ENCODE measurements around the gene RNASET2.
"Not testable (repeated sequence)": the region's sequence is repeated elsewhere in the genome, so short reads cannot be mapped to it uniquely, and the experiment has no call there.

The RNASET2 gene

GRCh38 chr6:166904101-166904746 lies 52.1 kb downstream of the RNASET2 start:
- H3K9ac ChIP-seq (ENCODE audit: low read depth, low read length) = no peak overlapping the region
- no peaks in the 10 kb centered on the region for H3K4me1 ChIP-seq (ENCODE audit: control insufficient read depth, insufficient read depth, low read length)
- H3K4me2 ChIP-seq (ENCODE audit: low read length) = no peak overlapping the region
- no peak overlapping the region for H3K4me3 ChIP-seq (ENCODE audit: low read length)
- no peaks in the 10 kb centered on the region for H3K36me3 ChIP-seq (ENCODE audit: insufficient read depth, low read length)
- H3K9me3 ChIP-seq (replicated peaks; ENCODE audit: low read length) = no peaks in the 10 kb centered on the region
- H3K27me3 ChIP-seq (ENCODE audit: control insufficient read depth, insufficient read depth, low read length) = peaks cover 19% of the 10 kb centered on the region

- H3K9me3 ChIP-seq (replicated peaks; ENCODE audit: low read length) = no peaks in the 10 kb centered on the region
Observed at GRCh38 chr6:166903500-166903899, 52.9 kb downstream of the RNASET2 start.

GRCh38 chr6:166903027-166903426 lies 53.3 kb downstream of the RNASET2 start:
- Histone ChIP-seq H3K9me3 (replicated peaks; ENCODE audit: low read length) (no peaks in the 10 kb centered on the region), H3K9ac (ENCODE audit: low read depth, low read length) (no peak overlapping the region), H3K4me3 (ENCODE audit: low read length) (no peak overlapping the region), H3K4me2 (ENCODE audit: low read length) (no peak overlapping the region), H3K36me3 (ENCODE audit: insufficient read depth, low read length) (no peaks in the 10 kb centered on the region), H3K4me1 (ENCODE audit: control insufficient read depth, insufficient read depth, low read length) (no peaks in the 10 kb centered on the region), H3K27me3 (ENCODE audit: control insufficient read depth, insufficient read depth, low read length) (peaks cover 19% of the 10 kb centered on the region)

More at GRCh38 chr6:166903500-166903899, 52.9 kb downstream of the RNASET2 start:
- Histone ChIP-seq H3K4me3 (ENCODE audit: low read length) (no peak overlapping the region), H3K4me2 (ENCODE audit: low read length) (no peak overlapping the region), H3K4me1 (ENCODE audit: control insufficient read depth, insufficient read depth, low read length) (no peaks in the 10 kb centered on the region), H3K27me3 (ENCODE audit: control insufficient read depth, insufficient read depth, low read length) (peaks cover 19% of the 10 kb centered on the region), H3K9ac (ENCODE audit: low read depth, low read length) (no peak overlapping the region), H3K36me3 (ENCODE audit: insufficient read depth, low read length) (no peaks in the 10 kb centered on the region)

- Histone ChIP-seq H3K4me1 (ENCODE audit: control insufficient read depth, insufficient read depth, low read length) (no peaks in the 10 kb centered on the region), H3K4me2 (ENCODE audit: low read length) (no peak overlapping the region), H3K9ac (ENCODE audit: low read depth, low read length) (no peak overlapping the region), H3K4me3 (ENCODE audit: low read length) (no peak overlapping the region), H3K36me3 (ENCODE audit: insufficient read depth, low read length) (no peaks in the 10 kb centered on the region), H3K27me3 (ENCODE audit: control insufficient read depth, insufficient read depth, low read length) (peaks cover 17% of the 10 kb centered on the region), H3K9me3 (replicated peaks; ENCODE audit: low read length) (no peaks in the 10 kb centered on the region)
Observed at GRCh38 chr6:166902211-166902755, 54.1 kb downstream of the RNASET2 start.

GRCh38 chr6:166901626-166902025 lies 54.7 kb downstream of the RNASET2 start:
- no peak overlapping the region for H3K9ac ChIP-seq (ENCODE audit: low read depth, low read length)
- H3K9me3 ChIP-seq (replicated peaks; ENCODE audit: low read length) = no peaks in the 10 kb centered on the region
- H3K4me2 ChIP-seq (ENCODE audit: low read length) = no peak overlapping the region
- H3K27me3 ChIP-seq (ENCODE audit: control insufficient read depth, insufficient read depth, low read length) = peaks cover 17% of the 10 kb centered on the region
- no peaks in the 10 kb centered on the region for H3K36me3 ChIP-seq (ENCODE audit: insufficient read depth, low read length)
- H3K4me1 ChIP-seq (ENCODE audit: control insufficient read depth, insufficient read depth, low read length) = no peaks in the 10 kb centered on the region
- no peak overlapping the region for H3K4me3 ChIP-seq (ENCODE audit: low read length)

GRCh38 chr6:166900956-166901607 lies 55.3 kb downstream of the RNASET2 start:
- H3K9me3 ChIP-seq (replicated peaks; ENCODE audit: low read length) = no peaks in the 10 kb centered on the region
- H3K4me3 ChIP-seq (ENCODE audit: low read length) = no peak overlapping the region
- no peaks in the 10 kb centered on the region for H3K36me3 ChIP-seq (ENCODE audit: insufficient read depth, low read length)
- no peaks in the 10 kb centered on the region for H3K4me1 ChIP-seq (ENCODE audit: control insufficient read depth, insufficient read depth, low read length)
- no peak overlapping the region for H3K4me2 ChIP-seq (ENCODE audit: low read length)
- H3K27me3 ChIP-seq (ENCODE audit: control insufficient read depth, insufficient read depth, low read length) = peaks cover 17% of the 10 kb centered on the region
- H3K9ac ChIP-seq (ENCODE audit: low read depth, low read length) = no peak overlapping the region

GRCh38 chr6:166900130-166900708 lies 56.1 kb downstream of the RNASET2 start:
- no peak overlapping the region for H3K9ac ChIP-seq (ENCODE audit: low read depth, low read length)
- no peaks in the 10 kb centered on the region for H3K36me3 ChIP-seq (ENCODE audit: insufficient read depth, low read length)

GRCh38 chr6:166898910-166899309 lies 57.4 kb downstream of the RNASET2 start:
- Histone ChIP-seq H3K9me3 (replicated peaks; ENCODE audit: low read length) (no peaks in the 10 kb centered on the region), H3K4me3 (ENCODE audit: low read length) (no peak overlapping the region), H3K27me3 (ENCODE audit: control insufficient read depth, insufficient read depth, low read length) (peaks cover 4% of the 10 kb centered on the region), H3K36me3 (ENCODE audit: insufficient read depth, low read length) (no peaks in the 10 kb centered on the region), H3K9ac (ENCODE audit: low read depth, low read length) (no peak overlapping the region), H3K4me1 (ENCODE audit: control insufficient read depth, insufficient read depth, low read length) (no peaks in the 10 kb centered on the region), H3K4me2 (ENCODE audit: low read length) (no peak overlapping the region)

More at GRCh38 chr6:166900130-166900708, 56.1 kb downstream of the RNASET2 start:
- no peak overlapping the region for H3K4me2 ChIP-seq (ENCODE audit: low read length)
- no peaks in the 10 kb centered on the region for H3K4me1 ChIP-seq (ENCODE audit: control insufficient read depth, insufficient read depth, low read length)
- H3K9me3 ChIP-seq (replicated peaks; ENCODE audit: low read length) = no peaks in the 10 kb centered on the region
- no peak overlapping the region for H3K4me3 ChIP-seq (ENCODE audit: low read length)
- peaks cover 16% of the 10 kb centered on the region for H3K27me3 ChIP-seq (ENCODE audit: control insufficient read depth, insufficient read depth, low read length)

- not testable (repeated sequence) for H3K36me3 ChIP-seq (ENCODE audit: insufficient read depth, low read length); H3K4me1 ChIP-seq (ENCODE audit: control insufficient read depth, insufficient read depth, low read length); H3K9ac ChIP-seq (ENCODE audit: low read depth, low read length); H3K27me3 ChIP-seq (ENCODE audit: control insufficient read depth, insufficient read depth, low read length); H3K4me3 ChIP-seq (ENCODE audit: low read length); H3K4me2 ChIP-seq (ENCODE audit: low read length); H3K9me3 ChIP-seq (replicated peaks; ENCODE audit: low read length)
Observed at GRCh38 chr6:166894614-166895013, 61.7 kb downstream of the RNASET2 start.

- not testable (repeated sequence) for H3K36me3 ChIP-seq (ENCODE audit: insufficient read depth, low read length); H3K4me1 ChIP-seq (ENCODE audit: control insufficient read depth, insufficient read depth, low read length); H3K9me3 ChIP-seq (replicated peaks; ENCODE audit: low read length); H3K4me2 ChIP-seq (ENCODE audit: low read length); H3K27me3 ChIP-seq (ENCODE audit: control insufficient read depth, insufficient read depth, low read length); H3K9ac ChIP-seq (ENCODE audit: low read depth, low read length); H3K4me3 ChIP-seq (ENCODE audit: low read length)
Observed at GRCh38 chr6:166892472-166892871, 63.9 kb downstream of the RNASET2 start.

- H3K4me3 ChIP-seq (ENCODE audit: low read length); H3K4me2 ChIP-seq (ENCODE audit: low read length); H3K36me3 ChIP-seq (ENCODE audit: insufficient read depth, low read length); H3K4me1 ChIP-seq (ENCODE audit: control insufficient read depth, insufficient read depth, low read length); H3K9me3 ChIP-seq (replicated peaks; ENCODE audit: low read length); H3K27me3 ChIP-seq (ENCODE audit: control insufficient read depth, insufficient read depth, low read length); H3K9ac ChIP-seq (ENCODE audit: low read depth, low read length): not testable (repeated sequence)
Observed at GRCh38 chr6:166886773-166887172, 69.6 kb downstream of the RNASET2 start.

Measured in skeletal muscle satellite cell (primary cell).